SK-N-SH treated with all-trans-retinoic acid at 6 μM for 48 hours (cell line): ENCODE data around the gene PTPN22.

Source experiments
- ATAC-seq: fragments of 200-7000 bp; cut with Tn5 transposase; 3 replicates; pipeline ENCODE4 v1.9.1; 2020; ENCODE audit warnings: mild to moderate bottlenecking, moderate library complexity
- ARNTL ChIP-seq: fragments of 450-650 bp; formaldehyde crosslinking; IDR thresholded peaks from 2 replicates; pipeline ENCODE4 v1.5.0; 2020; ENCODE audit warnings: low read depth, mild to moderate bottlenecking, moderate library complexity, borderline replicate concordance
- CSDC2 ChIP-seq: fragments of 250-450 bp; sonication (Bioruptor Pico); IDR thresholded peaks from 2 replicates; pipeline ENCODE4 v1.5.0; 2020; ENCODE audit warnings: mild to moderate bottlenecking, moderate library complexity
- ESRRG ChIP-seq: fragments of 250-450 bp; sonication (Bioruptor Pico); IDR thresholded peaks from 2 replicates; pipeline ENCODE4 v1.6.1; 2021; ENCODE audit warnings: mild to moderate bottlenecking
- GLIS3 ChIP-seq: fragments of 250-450 bp; sonication (Bioruptor Pico); IDR thresholded peaks from 2 replicates; pipeline ENCODE4 v1.5.0; 2020; ENCODE audit warnings: mild to moderate bottlenecking, moderate library complexity
- ISL1 ChIP-seq: fragments of 250-450 bp; sonication (Bioruptor Pico); IDR thresholded peaks from 2 replicates; pipeline ENCODE4 v2.1.2; 2022; ENCODE audit warnings: mild to moderate bottlenecking, moderate library complexity
- OSR1 ChIP-seq: fragments of 250-450 bp; sonication (Bioruptor Pico); IDR thresholded peaks from 2 replicates; pipeline ENCODE4 v1.8.0; 2022; ENCODE audit warnings: moderate library complexity, mild to moderate bottlenecking, inconsistent platforms
- POU6F1 ChIP-seq: fragments of 250-450 bp; sonication (Bioruptor Pico); IDR thresholded peaks from 2 replicates; pipeline ENCODE4 v1.8.0; 2021; ENCODE audit warnings: low read depth, mild to moderate bottlenecking, moderate library complexity, borderline replicate concordance
- PPARA ChIP-seq: fragments of 250-450 bp; sonication (Bioruptor Pico); IDR thresholded peaks from 2 replicates; pipeline ENCODE4 v1.5.0; 2020; ENCODE audit warnings: mild to moderate bottlenecking, borderline replicate concordance
- RARB ChIP-seq: fragments of 250-450 bp; sonication (Bioruptor Pico); IDR thresholded peaks from 2 replicates; pipeline ENCODE4 v1.8.0; 2021; ENCODE audit warnings: mild to moderate bottlenecking, moderate library complexity
- SNAI2 ChIP-seq: fragments of 250-450 bp; sonication (Bioruptor Pico); IDR thresholded peaks from 2 replicates; pipeline ENCODE4 v1.5.0; 2020; ENCODE audit warnings: mild to moderate bottlenecking, moderate library complexity
- TCF4 ChIP-seq: fragments of 250-450 bp; sonication (Bioruptor Pico); IDR thresholded peaks from 2 replicates; pipeline ENCODE4 v1.8.0; 2021; ENCODE audit warnings: mild to moderate bottlenecking, moderate library complexity, borderline replicate concordance
- TOX ChIP-seq: fragments of 250-450 bp; sonication (Bioruptor Pico); IDR thresholded peaks from 2 replicates; pipeline ENCODE4 v1.8.0; 2021; ENCODE audit warnings: mild to moderate bottlenecking, moderate library complexity, borderline replicate concordance
- TSHZ2 ChIP-seq: fragments of 250-450 bp; sonication (Bioruptor Pico); IDR thresholded peaks from 2 replicates; pipeline ENCODE4 v1.5.0; 2020; ENCODE audit warnings: mild to moderate bottlenecking, moderate library complexity
- ZC3H10 ChIP-seq: fragments of 250-450 bp; sonication (Bioruptor Pico); IDR thresholded peaks from 2 replicates; pipeline ENCODE4 v1.5.1; 2021; ENCODE audit warnings: mild to moderate bottlenecking, moderate library complexity
- ZFP3 ChIP-seq: fragments of 250-450 bp; sonication (Bioruptor Pico); IDR thresholded peaks from 2 replicates; pipeline ENCODE4 v1.5.0; 2020; ENCODE audit warnings: mild to moderate bottlenecking, moderate library complexity
- ZFP30 ChIP-seq: fragments of 450-650 bp; formaldehyde crosslinking; IDR thresholded peaks from 2 replicates; pipeline ENCODE4 v1.5.0; 2022; ENCODE audit warnings: mild to moderate bottlenecking, moderate library complexity
- ZNF565 ChIP-seq: fragments of 450-650 bp; formaldehyde crosslinking; conservative IDR thresholded peaks from 2 replicates; pipeline ENCODE4 v1.5.0; 2020; ENCODE audit warnings: low read depth, mild to moderate bottlenecking, moderate library complexity
- ZNF70 ChIP-seq: fragments of 450-650 bp; formaldehyde crosslinking; IDR thresholded peaks from 2 replicates; pipeline ENCODE4 v1.5.0; 2020; ENCODE audit warnings: mild to moderate bottlenecking, moderate library complexity
- ZNF8 ChIP-seq: fragments of 450-650 bp; formaldehyde crosslinking; IDR thresholded peaks from 2 replicates; pipeline ENCODE4 v1.5.0; 2020; ENCODE audit warnings: mild to moderate bottlenecking, moderate library complexity
- TF ChIP-seq, protein P1 (sequence below): fragments of 250-450 bp; sonication (Bioruptor Pico); IDR thresholded peaks from 2 replicates; pipeline ENCODE4 v1.5.1; 2020; ENCODE audit warnings: low read depth, mild to moderate bottlenecking, moderate library complexity
- TF ChIP-seq, protein P2 (sequence below): fragments of 250-450 bp; sonication (Bioruptor Pico); IDR thresholded peaks from 2 replicates; pipeline ENCODE4 v1.5.1; 2021; ENCODE audit warnings: mild to moderate bottlenecking, moderate library complexity
- TF ChIP-seq, protein P3 (sequence below): fragments of 250-450 bp; sonication (Bioruptor Pico); IDR thresholded peaks from 2 replicates; pipeline ENCODE4 v1.8.0; 2020; ENCODE audit warnings: mild to moderate bottlenecking, moderate library complexity, borderline replicate concordance

Gene PTPN22

GRCh38 chr1:113830039-113830438, 41.5 kb downstream of the PTPN22 start:
- TF ChIP-seq TSHZ2 (CRISPR knock-in tag), result no peak
- TF ChIP-seq ZNF8 (CRISPR knock-in tag), result no peak
- no peak for TF ChIP-seq GLIS3 (CRISPR knock-in tag)
- no peak for TF ChIP-seq OSR1 (CRISPR knock-in tag)
- no peak for TF ChIP-seq ZC3H10 (CRISPR knock-in tag)
- TF ChIP-seq ISL1 (CRISPR knock-in tag), result no peak
- no peak for TF ChIP-seq RARB (CRISPR knock-in tag)
- TF ChIP-seq ZFP3 (CRISPR knock-in tag), result no peak
- TF ChIP-seq TOX (CRISPR knock-in tag), result no peak
- TF ChIP-seq, protein P1, sequence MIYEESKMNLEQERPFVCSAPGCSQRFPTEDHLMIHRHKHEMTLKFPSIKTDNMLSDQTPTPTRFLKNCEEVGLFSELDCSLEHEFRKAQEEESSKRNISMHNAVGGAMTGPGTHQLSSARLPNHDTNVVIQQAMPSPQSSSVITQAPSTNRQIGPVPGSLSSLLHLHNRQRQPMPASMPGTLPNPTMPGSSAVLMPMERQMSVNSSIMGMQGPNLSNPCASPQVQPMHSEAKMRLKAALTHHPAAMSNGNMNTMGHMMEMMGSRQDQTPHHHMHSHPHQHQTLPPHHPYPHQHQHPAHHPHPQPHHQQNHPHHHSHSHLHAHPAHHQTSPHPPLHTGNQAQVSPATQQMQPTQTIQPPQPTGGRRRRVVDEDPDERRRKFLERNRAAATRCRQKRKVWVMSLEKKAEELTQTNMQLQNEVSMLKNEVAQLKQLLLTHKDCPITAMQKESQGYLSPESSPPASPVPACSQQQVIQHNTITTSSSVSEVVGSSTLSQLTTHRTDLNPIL (CRISPR knock-in tag), result no peak
- peak; percentile 55; the same call in 1 of the 3 replicates for ATAC-seq

- no peak for TF ChIP-seq ZNF70 (CRISPR knock-in tag)
- TF ChIP-seq, protein P2, sequence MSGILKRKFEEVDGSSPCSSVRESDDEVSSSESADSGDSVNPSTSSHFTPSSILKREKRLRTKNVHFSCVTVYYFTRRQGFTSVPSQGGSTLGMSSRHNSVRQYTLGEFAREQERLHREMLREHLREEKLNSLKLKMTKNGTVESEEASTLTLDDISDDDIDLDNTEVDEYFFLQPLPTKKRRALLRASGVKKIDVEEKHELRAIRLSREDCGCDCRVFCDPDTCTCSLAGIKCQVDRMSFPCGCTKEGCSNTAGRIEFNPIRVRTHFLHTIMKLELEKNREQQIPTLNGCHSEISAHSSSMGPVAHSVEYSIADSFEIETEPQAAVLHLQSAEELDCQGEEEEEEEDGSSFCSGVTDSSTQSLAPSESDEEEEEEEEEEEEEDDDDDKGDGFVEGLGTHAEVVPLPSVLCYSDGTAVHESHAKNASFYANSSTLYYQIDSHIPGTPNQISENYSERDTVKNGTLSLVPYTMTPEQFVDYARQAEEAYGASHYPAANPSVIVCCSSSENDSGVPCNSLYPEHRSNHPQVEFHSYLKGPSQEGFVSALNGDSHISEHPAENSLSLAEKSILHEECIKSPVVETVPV, result no peak
- TF ChIP-seq PPARA, result no peak
- TF ChIP-seq, protein P3, sequence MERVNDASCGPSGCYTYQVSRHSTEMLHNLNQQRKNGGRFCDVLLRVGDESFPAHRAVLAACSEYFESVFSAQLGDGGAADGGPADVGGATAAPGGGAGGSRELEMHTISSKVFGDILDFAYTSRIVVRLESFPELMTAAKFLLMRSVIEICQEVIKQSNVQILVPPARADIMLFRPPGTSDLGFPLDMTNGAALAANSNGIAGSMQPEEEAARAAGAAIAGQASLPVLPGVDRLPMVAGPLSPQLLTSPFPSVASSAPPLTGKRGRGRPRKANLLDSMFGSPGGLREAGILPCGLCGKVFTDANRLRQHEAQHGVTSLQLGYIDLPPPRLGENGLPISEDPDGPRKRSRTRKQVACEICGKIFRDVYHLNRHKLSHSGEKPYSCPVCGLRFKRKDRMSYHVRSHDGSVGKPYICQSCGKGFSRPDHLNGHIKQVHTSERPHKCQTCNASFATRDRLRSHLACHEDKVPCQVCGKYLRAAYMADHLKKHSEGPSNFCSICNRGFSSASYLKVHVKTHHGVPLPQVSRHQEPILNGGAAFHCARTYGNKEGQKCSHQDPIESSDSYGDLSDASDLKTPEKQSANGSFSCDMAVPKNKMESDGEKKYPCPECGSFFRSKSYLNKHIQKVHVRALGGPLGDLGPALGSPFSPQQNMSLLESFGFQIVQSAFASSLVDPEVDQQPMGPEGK (CRISPR knock-in tag), result no peak
- no peak for TF ChIP-seq ZNF565
- TF ChIP-seq SNAI2, result no peak
- no peak for TF ChIP-seq POU6F1
- TF ChIP-seq CSDC2 (CRISPR knock-in tag), result no peak
- no peak for TF ChIP-seq TOX (CRISPR knock-in tag)
- no peak for TF ChIP-seq ZNF8 (CRISPR knock-in tag)
- TF ChIP-seq ZFP30 (CRISPR knock-in tag), result no peak
- TF ChIP-seq TCF4, result no peak
- TF ChIP-seq RARB (CRISPR knock-in tag), result no peak
- no peak for TF ChIP-seq ARNTL (CRISPR knock-in tag)
- TF ChIP-seq, all 23 proteins: peak for 0
Observed at GRCh38 chr1:113821916-113822315, 49.6 kb downstream of the PTPN22 start.

DNA sequence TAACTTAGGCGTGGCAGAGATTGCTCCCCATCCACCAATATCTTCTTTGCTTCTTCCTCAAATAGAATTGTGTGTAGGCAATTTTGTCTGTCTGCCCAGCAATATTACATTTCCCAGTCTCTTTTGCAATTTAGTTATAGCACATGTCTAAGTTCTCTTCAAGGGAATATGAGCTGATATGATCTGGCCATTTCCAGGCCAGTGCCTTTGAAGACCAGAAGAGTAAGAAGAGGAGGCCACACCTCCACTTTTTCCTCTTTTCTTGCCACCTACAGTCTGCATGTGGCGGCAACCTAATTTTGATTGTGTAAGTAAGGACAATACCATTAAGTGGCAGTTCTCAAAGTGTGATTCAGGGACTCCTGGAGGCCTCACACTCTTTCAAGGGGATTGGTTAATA, 52.9 kb downstream of the PTPN22 start:
- ATAC-seq, result no peak
- TF ChIP-seq SNAI2, result no peak
- TF ChIP-seq, protein P3 (CRISPR knock-in tag), result no peak
- no peak for TF ChIP-seq ESRRG
- TF ChIP-seq ZNF8 (CRISPR knock-in tag), result no peak
- TF ChIP-seq RARB (CRISPR knock-in tag), result no peak
- no peak for TF ChIP-seq ZNF70 (CRISPR knock-in tag)
- TF ChIP-seq TOX (CRISPR knock-in tag), result no peak
- TF ChIP-seq TSHZ2 (CRISPR knock-in tag), result no peak
- TF ChIP-seq ARNTL (CRISPR knock-in tag), result no peak
- TF ChIP-seq ZFP30 (CRISPR knock-in tag), result no peak
- TF ChIP-seq ISL1 (CRISPR knock-in tag), result no peak
- TF ChIP-seq OSR1 (CRISPR knock-in tag), result no peak
- no peak for TF ChIP-seq ZFP3 (CRISPR knock-in tag)
- no peak for TF ChIP-seq GLIS3 (CRISPR knock-in tag)
- TF ChIP-seq POU6F1, result no peak

More at GRCh38 chr1:113821916-113822315, 49.6 kb downstream of the PTPN22 start:
- no peak for ATAC-seq
